ENCODE results near the gene AIF1. TPM values are rescaled to one million over a fixed set of nuclear protein-coding genes. Genes with fewer than 3 reads are reported as not detected.

The AIF1 gene
- total and polyA plus RNA-seq, 3 experiments from 2014 or later: 33.2 to 35.6 (median 35.6) TPM

DNA sequence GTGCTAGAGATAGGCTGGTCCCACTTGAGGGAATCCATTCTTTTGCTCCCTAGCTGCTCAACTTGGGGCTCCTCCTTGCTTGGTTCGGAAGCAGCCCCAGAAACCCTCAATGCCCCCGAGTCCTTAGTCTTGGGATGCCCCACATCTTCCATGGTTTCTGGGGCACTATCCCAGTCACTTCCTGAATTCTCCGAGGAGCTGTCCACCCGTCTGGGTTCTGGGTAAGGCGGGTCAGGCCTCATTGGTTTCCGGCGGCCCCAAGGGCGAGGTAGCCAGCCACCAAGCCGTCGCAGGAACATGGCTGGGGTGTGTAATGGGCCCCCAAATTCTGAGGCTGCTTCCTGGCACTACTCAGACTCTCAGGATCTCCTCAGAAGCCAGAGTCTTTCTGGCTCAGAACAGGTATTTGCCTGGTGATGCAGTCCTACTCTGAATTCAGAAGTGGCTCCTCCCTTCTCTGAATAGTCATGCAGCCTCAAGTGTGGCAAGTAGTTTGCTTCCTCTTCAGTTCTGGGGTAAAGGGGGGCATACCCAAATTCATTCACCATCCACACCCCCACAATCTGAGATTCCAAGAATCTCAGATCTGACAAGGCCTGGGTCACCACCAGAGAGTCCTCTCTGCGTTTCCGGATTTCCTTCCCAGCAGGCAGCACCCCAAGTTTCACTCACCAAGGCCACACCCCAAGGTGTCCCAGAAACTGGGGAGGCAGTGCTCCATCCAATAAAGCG, 44.8 kb downstream of the AIF1 start:
- H3K4me1 Mint-ChIP-seq: peaks cover 78 to 95% (median 80%) of the 10 kb centered on the region in 3 donors
- Histone ChIP-seq H3K4me1 (ENCODE audit: insufficient read depth, low read length) (peaks cover 56% of the 10 kb centered on the region), H3K4me3 (ENCODE audit: low read length) (peak overlapping the region; percentile 98), H3K9me3 (ENCODE audit: low read length) (no peaks in the 10 kb centered on the region), H3K27me3 (ENCODE audit: insufficient read depth, low read length, poor library complexity, severe bottlenecking) (no peaks in the 10 kb centered on the region), H3K27ac (ENCODE audit: low read depth, low read length) (peak overlapping the region; percentile 92), H3K36me3 (ENCODE audit: insufficient read depth, low read length) (peaks cover 12% of the 10 kb centered on the region)
- no peaks in the 10 kb centered on the region for H3K9me3 Mint-ChIP-seq
- DNase-seq: peak in 4 of 5 donors; percentile 17 to 43 (median 19)
- POLR2A ChIA-PET: interaction anchor here (0.5 to 6.0 kb wide), 8 partner anchors 7 to 256 kb away, joined by 3 to 112 read pairs (median 4); partner anchors contain the start of genes APOM, BAG6, DDX39B and HSPA1B
- peak overlapping the region; percentile 91 to 97 (median 92) for H3K4me3 Mint-ChIP-seq
- H3K27ac Mint-ChIP-seq: peak overlapping the region; percentile 86 to 98 (median 90)
- peaks cover 0 to 81% (median 4%) of the 10 kb centered on the region in 3 donors for H3K36me3 Mint-ChIP-seq
- H3K27me3 Mint-ChIP-seq: no peaks in the 10 kb centered on the region
- CTCF ChIA-PET: interaction anchor here (1.0 to 1.3 kb wide), 4 partner anchors 61 to 203 kb away, joined by 3 to 5 read pairs (median 4); partner anchors contain the start of gene NEU1

DNA sequence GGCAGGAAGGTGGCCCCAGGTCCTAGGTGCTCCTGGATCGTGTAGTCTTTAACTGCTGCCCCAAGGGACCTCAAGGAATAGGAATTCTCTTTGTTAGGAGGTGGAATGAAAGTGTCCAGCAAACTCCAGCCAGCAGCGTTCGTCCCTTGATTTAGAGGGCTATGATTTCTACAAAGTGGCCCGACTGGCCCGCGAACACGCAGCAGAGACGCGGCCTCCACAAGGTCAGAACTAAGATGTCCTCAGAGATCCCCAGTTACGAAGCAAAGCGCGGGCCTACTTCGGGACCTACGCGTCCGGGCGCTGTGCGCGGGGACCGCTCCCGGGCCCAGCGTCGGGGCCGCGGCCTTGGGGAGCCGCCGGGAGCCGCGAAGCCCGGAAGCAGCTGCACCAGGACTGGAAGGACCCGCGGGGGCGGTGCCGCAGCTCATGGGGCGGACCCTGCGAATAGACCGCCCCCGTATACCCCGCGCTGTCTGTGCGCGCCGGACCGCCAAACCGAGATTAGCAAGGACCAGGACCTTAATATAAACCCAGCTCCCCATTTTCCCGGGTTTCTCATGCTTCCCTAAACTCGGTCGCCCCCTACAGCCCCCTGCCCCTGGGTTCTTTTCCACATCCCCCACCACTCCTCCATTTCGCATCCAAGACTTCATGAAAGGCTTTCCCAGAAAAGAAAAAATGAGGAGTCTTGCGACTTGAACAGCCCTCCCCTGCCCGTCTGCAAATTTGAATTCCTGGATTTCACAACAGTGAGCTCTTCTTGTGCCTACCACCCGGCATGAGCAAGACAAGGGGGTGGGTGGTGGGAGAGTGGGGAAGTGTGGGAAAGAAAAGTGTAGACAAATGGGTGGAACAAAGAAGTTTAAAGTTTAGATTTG, 45.6 kb downstream of the AIF1 start, which contains the start of gene C6orf47:
Gene C6orf47, minus strand, starts transcription at position 398 of the 881 bp plus-strand sequence. CDS start 831 bp downstream, outside the sequence.
- CTCF ChIA-PET: interaction anchor here (0.9 to 4.5 kb wide), 6 partner anchors 8 to 202 kb away, joined by 3 to 39 read pairs (median 4); partner anchors contain the start of genes BAG6 and NEU1
- DNase-seq: peak; percentile 68 to 82 (median 74)
- Histone ChIP-seq H3K4me1 (ENCODE audit: insufficient read depth, low read length) (peaks cover 56% of the 10 kb centered on the region), H3K4me3 (ENCODE audit: low read length) (peak within 1 kb of the TSS; percentile 98), H3K27me3 (ENCODE audit: insufficient read depth, low read length, poor library complexity, severe bottlenecking) (no peaks in the 10 kb centered on the region), H3K9me3 (ENCODE audit: low read length) (no peaks in the 10 kb centered on the region), H3K27ac (ENCODE audit: low read depth, low read length) (peak within 1 kb of the TSS; percentile 92), H3K36me3 (ENCODE audit: insufficient read depth, low read length) (peaks cover 12% of the 10 kb centered on the region)
- H3K36me3 Mint-ChIP-seq: peaks cover 0 to 78% (median 4%) of the 10 kb centered on the region in 3 donors
- H3K4me1 Mint-ChIP-seq: peaks cover 76 to 88% (median 78%) of the 10 kb centered on the region in 3 donors
- H3K9me3 Mint-ChIP-seq: no peaks in the 10 kb centered on the region
- peak within 1 kb of the TSS; percentile 91 to 97 (median 92) for H3K4me3 Mint-ChIP-seq
- H3K27me3 Mint-ChIP-seq: no peaks in the 10 kb centered on the region
- peak within 1 kb of the TSS; percentile 86 to 98 (median 90) for H3K27ac Mint-ChIP-seq
- POLR2A ChIA-PET: interaction anchor here (0.5 to 6.0 kb wide), 10 partner anchors 7 to 311 kb away, joined by 3 to 112 read pairs (median 3); partner anchors contain the start of genes APOM, BAG6, DDX39B and DXO

DNA sequence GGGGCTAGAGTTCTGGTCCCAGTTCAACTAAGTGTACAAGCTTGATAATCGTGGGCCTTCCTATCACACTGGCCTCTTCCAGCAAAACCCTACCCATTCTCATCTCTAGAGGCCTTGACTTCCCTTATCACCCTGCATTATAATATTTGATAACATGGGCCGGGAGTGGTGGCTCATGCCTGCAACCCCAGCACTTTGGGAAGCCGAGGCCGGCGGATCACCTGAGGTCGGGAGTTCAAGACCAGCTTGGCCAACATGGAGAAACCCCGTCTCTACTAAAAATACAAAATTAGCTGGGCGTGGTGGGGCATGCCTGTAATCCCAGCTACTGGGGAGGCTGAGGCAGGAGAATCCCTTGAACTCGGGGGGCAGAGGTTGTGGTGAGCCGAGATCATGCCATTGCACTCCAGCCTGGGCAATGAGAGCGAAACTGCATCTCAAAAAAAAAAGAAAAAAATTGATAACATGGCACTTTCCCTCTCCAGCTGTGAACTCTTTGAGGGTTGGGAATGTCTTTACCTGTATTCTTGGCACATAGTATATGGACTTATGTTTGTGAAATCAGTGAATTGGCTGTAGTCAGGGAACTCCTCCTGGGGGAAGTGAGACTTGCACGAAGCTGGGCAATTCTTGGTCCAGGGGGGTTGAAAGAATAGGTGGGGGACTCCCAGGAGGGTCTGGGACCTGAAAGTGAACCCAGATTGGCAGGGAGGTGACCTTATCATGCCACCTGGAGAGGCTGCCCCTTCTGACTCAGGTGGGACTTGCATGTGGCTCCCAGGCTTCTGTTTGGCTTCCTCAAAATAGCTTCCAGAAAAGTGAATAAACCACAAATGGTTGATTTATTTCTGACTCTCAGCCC, 46.5 kb downstream of the AIF1 start:
- no peak overlapping the region for H3K4me3 ChIP-seq (ENCODE audit: low read length)
- H3K27ac ChIP-seq (ENCODE audit: low read depth, low read length): peak overlapping the region; percentile 92
- H3K27me3 ChIP-seq (ENCODE audit: insufficient read depth, low read length, poor library complexity, severe bottlenecking): no peaks in the 10 kb centered on the region
- Mint-ChIP-seq H3K4me1 (peaks cover 77 to 88% (median 77%) of the 10 kb centered on the region in 3 donors), H3K27ac (peak overlapping the region; percentile 86 to 95 (median 90)), H3K9me3 (no peaks in the 10 kb centered on the region), H3K4me3 (peak overlapping the region; percentile 91 to 97 (median 92)), H3K36me3 (peaks cover 0 to 78% (median 5%) of the 10 kb centered on the region in 3 donors), H3K27me3 (no peaks in the 10 kb centered on the region)
- H3K36me3 ChIP-seq (ENCODE audit: insufficient read depth, low read length): peaks cover 12% of the 10 kb centered on the region
- H3K9me3 ChIP-seq (ENCODE audit: low read length): no peaks in the 10 kb centered on the region
- no peak for DNase-seq
- ChIA-PET POLR2A (interaction anchor here (0.6 to 6.0 kb wide), 7 partner anchors 8 to 311 kb away, joined by 3 to 112 read pairs (median 4); partner anchors contain the start of genes APOM, BAG6, DDX39B and DXO), CTCF (interaction anchor here (0.9 to 4.5 kb wide), 7 partner anchors 9 to 202 kb away, joined by 3 to 39 read pairs (median 4); partner anchors contain the start of genes BAG6 and NEU1)
- H3K4me1 ChIP-seq (ENCODE audit: insufficient read depth, low read length): peaks cover 60% of the 10 kb centered on the region

DNA sequence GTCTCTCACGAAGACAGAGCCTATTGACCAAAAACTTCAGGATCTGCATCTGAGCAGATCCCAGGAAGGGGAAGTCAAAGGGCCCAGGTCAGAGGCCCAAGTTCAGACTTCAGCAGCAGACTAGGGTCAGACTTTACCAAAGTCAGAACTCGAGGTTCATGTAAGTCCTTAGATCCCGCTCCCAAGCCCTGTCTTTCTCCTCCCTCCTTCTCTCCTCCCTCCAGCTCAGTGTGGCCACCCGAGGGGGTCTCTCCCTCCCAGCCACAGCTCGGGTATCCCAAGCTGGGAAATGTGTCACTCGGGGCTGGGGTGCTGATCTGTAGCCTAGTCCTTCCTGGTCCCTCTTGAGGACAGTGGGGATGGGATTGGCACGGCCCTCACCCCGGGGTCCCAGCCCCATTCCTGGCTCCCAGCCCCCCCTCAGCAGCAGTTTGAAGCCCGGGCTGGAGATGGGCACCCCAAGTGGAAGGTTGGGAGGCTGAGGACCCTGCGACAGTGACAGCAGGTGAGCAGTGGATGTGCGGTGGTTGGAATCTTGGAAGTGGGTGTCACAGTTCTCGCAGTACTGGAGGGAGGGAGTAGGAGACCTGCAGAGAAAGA, 47.2 kb downstream of the AIF1 start:
- Histone ChIP-seq H3K4me3 (ENCODE audit: low read length) (no peak overlapping the region), H3K9me3 (ENCODE audit: low read length) (no peaks in the 10 kb centered on the region), H3K36me3 (ENCODE audit: insufficient read depth, low read length) (peaks cover 13% of the 10 kb centered on the region), H3K27me3 (ENCODE audit: insufficient read depth, low read length, poor library complexity, severe bottlenecking) (no peaks in the 10 kb centered on the region), H3K27ac (ENCODE audit: low read depth, low read length) (no peak overlapping the region), H3K4me1 (ENCODE audit: insufficient read depth, low read length) (peaks cover 64% of the 10 kb centered on the region)
- Mint-ChIP-seq H3K9me3 (no peaks in the 10 kb centered on the region), H3K4me3 (peak overlapping the region; percentile 25 to 97 (median 92)), H3K36me3 (peaks cover 0 to 78% (median 7%) of the 10 kb centered on the region in 3 donors), H3K27ac (peak overlapping the region in 6 of 8 donors; percentile 21 to 90 (median 62)), H3K4me1 (peaks cover 78 to 88% (median 79%) of the 10 kb centered on the region in 3 donors), H3K27me3 (no peaks in the 10 kb centered on the region)
- no peak for DNase-seq
- ChIA-PET CTCF (interaction anchor here (1.3 to 4.5 kb wide), 2 partner anchors 10 to 65 kb away, joined by 3 to 39 read pairs; partner anchors contain the start of gene BAG6), POLR2A (interaction anchor here (0.6 to 6.0 kb wide), 5 partner anchors 9 to 1176 kb away, joined by 3 to 112 read pairs (median 3); partner anchors contain the start of genes APOM and BAG6)

DNA sequence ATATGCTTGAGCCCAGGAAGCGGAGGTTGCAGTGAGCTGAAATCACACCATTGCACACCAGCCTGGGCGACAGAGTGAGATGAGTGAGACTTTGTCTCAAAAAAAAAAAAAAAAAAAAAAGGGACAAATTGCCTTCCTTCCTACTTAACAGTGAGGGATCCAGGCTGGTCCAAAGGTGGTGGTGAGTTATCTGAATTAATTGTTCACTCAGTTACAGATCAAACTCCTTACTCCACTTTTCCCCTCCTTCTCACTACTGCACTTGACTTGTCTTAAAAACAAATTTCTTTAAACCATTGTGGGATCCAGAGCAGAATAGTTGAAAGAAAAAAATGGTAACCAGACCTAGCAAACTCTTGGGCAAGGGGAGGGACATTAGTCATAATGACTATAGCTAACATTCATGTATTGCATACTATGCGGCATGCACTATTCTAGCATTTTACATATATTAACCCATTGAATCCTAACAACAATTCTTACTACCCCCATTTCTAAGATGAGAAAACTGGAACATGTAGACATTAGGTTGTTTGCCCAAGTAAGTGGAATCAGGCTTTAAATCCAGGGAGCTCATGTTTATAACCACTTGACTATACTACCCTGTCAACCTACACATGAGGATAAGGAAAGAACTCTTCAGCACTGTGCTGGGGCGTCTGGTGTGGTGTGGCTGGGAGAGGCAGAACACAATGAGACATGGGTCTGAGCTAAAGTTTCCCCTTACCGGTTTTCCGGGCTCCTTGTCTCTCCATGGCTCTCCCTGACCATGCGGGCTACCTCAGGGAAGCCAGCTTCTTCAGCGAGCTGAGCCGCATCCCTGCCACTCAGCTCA, 48.3 kb downstream of the AIF1 start:
- peak overlapping the region; percentile 85 to 100 (median 96) for H3K27ac Mint-ChIP-seq
- H3K4me3 Mint-ChIP-seq: peak overlapping the region; percentile 93 to 99 (median 94)
- ChIA-PET CTCF (interaction anchor here (0.7 to 4.5 kb wide), 8 partner anchors 11 to 612 kb away, joined by 3 to 39 read pairs (median 4); partner anchors contain the start of genes BAG6 and NEU1), POLR2A (interaction anchor here (0.6 to 6.0 kb wide), 3 partner anchors 10 to 197 kb away, joined by 3 to 112 read pairs (median 7); partner anchors contain the start of genes APOM, BAG6 and HSPA1B)
- peaks cover 75 to 88% (median 78%) of the 10 kb centered on the region in 3 donors for H3K4me1 Mint-ChIP-seq
- H3K27me3 Mint-ChIP-seq: no peaks in the 10 kb centered on the region
- H3K9me3 ChIP-seq (ENCODE audit: low read length): no peaks in the 10 kb centered on the region
- H3K9me3 Mint-ChIP-seq: no peaks in the 10 kb centered on the region
- H3K36me3 ChIP-seq (ENCODE audit: insufficient read depth, low read length): peaks cover 19% of the 10 kb centered on the region
- H3K36me3 Mint-ChIP-seq: peaks cover 0 to 78% (median 8%) of the 10 kb centered on the region in 3 donors
- H3K4me3 ChIP-seq (ENCODE audit: low read length): peak overlapping the region; percentile 97
- DNase-seq: no peak
- H3K27me3 ChIP-seq (ENCODE audit: insufficient read depth, low read length, poor library complexity, severe bottlenecking): no peaks in the 10 kb centered on the region
- peaks cover 63% of the 10 kb centered on the region for H3K4me1 ChIP-seq (ENCODE audit: insufficient read depth, low read length)
- H3K27ac ChIP-seq (ENCODE audit: low read depth, low read length): peak overlapping the region; percentile 97

All from CD8-positive, alpha-beta memory T cell (primary cell).